Hippocampal formation (tissue), 2 donors: ENCODE data around the gene POM121C.
"Not testable (repeated sequence)": the region's sequence is repeated elsewhere in the genome, so short reads cannot be mapped to it uniquely, and the experiment has no call there.

ENCODE experiments used
- DNase-seq, 2 donors: peaks; one replicate each; lab custom pipeline; 2025; lab: John Stamatoyannopoulos, UW

The POM121C gene

GRCh38 chr7:75423481-75423880, 62.6 kb downstream of the POM121C start:
- DNase-seq = not testable (repeated sequence)

GRCh38 chr7:75421798-75422710, 64.0 kb downstream of the POM121C start:
- not testable (repeated sequence) for DNase-seq

GRCh38 chr7:75420152-75420551, 65.9 kb downstream of the POM121C start:
- DNase-seq = not testable (repeated sequence)

- DNase-seq = not testable (repeated sequence)
Measured at GRCh38 chr7:75419693-75420092, 66.4 kb downstream of the POM121C start.

GRCh38 chr7:75419210-75419609, 66.9 kb downstream of the POM121C start:
- DNase-seq = not testable (repeated sequence)

- not testable (repeated sequence) for DNase-seq
Measured at GRCh38 chr7:75418292-75418858, 67.7 kb downstream of the POM121C start.

GRCh38 chr7:75416787-75417186, 69.3 kb downstream of the POM121C start:
- not testable (repeated sequence) for DNase-seq

- DNase-seq = not testable (repeated sequence)
Measured at GRCh38 chr7:75415829-75416373, 70.2 kb downstream of the POM121C start.

- not testable (repeated sequence) for DNase-seq
Measured at GRCh38 chr7:75415428-75415817, 70.7 kb downstream of the POM121C start.

- not testable (repeated sequence) for DNase-seq
Measured at GRCh38 chr7:75414708-75415427, 71.2 kb downstream of the POM121C start.

- DNase-seq = not testable (repeated sequence)
Measured at GRCh38 chr7:75414204-75414603, 71.9 kb downstream of the POM121C start.

GRCh38 chr7:75410823-75411173, 75.3 kb downstream of the POM121C start:
- not testable (repeated sequence) for DNase-seq

- DNase-seq = not testable (repeated sequence)
Measured at GRCh38 chr7:75409880-75410822, 75.9 kb downstream of the POM121C start.

GRCh38 chr7:75404663-75405062, 81.4 kb downstream of the POM121C start:
- not testable (repeated sequence) for DNase-seq

- not testable (repeated sequence) for DNase-seq
Measured at GRCh38 chr7:75403455-75404443, 82.3 kb downstream of the POM121C start.

- DNase-seq = not testable (repeated sequence)
Measured at GRCh38 chr7:75400575-75400974, 85.5 kb downstream of the POM121C start.

- DNase-seq = not testable (repeated sequence)
Measured at GRCh38 chr7:75398771-75399700, 87.1 kb downstream of the POM121C start.

- not testable (repeated sequence) for DNase-seq
Measured at GRCh38 chr7:75397865-75398264, 88.2 kb downstream of the POM121C start.

GRCh38 chr7:75395329-75395728, 90.8 kb downstream of the POM121C start, which contains the start of gene TRIM73:
Gene TRIM73 (plus strand): TSS chr7:75395629. CDS start chr7:75398934, 3,305 bp downstream.
- not testable (repeated sequence) for DNase-seq
